GM21360 (cell line): ENCODE data around the gene ADCY7.

Source experiments
- ATAC-seq: cut with Tn5 transposase; IDR thresholded peaks from one replicate; pipeline ENCODE4 v1.9.1; 2021; ENCODE audit warnings: mild to moderate bottlenecking, moderate library complexity; ENCODE audit not compliant: unreplicated experiment

ADCY7 gene

DNA sequence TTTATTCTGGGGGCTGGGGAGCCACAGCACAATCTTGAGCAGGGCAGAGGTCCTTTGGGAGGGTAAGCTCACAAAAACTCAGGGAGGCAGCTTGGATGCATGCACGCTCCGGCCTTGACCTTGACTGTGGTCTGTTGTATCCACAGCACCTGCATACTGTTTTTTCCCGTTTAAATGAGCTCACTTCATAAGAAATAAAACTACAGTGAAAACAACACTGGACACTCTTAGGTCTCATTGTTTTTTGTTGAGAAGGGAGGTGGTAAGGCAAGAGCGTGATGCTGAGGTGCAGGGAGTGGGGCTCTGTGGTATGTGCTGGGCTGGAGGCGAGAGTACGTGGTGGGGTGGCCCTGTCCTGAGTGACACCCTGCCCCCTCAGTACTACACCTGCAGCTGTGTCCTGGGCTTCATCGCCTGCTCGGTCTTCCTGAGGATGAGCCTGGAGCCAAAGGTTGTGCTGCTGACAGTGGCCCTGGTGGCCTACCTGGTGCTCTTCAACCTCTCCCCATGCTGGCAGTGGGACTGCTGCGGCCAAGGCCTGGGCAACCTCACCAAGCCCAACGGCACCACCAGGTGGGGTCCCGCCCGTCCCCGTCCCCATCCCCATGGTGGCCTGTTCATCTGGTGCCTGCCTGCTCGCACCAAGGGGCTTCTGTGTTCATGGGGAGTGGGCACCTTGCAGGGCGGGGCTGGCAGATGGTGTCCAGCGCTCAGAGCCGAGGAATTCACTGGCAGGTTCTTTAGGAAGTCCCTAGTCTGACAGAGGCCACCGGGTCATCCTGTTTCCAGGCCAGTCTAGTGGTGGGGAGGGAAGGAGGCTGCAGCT, 44.2 kb downstream of the ADCY7 start:
- no peak for ATAC-seq

DNA sequence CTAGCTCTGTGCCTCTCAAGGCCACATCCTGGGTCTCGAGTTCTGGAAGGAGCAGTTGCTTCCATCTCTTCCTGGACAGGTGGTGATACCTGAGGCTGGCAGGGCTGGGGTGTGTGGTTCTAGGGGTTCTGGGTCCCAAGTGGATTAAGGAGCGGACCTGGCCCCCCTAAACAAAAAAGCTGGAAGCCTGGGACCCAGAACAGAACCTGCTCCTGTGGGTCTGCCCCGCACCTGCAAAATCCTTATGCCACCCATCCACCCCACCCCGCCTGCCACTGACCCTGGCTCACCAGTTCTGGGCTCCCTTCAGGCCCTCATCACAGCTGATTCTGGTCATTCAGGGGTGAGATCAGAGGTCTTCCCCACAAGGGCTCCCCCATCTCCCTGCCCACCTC, 44.8 kb downstream of the ADCY7 start:
- no peak for ATAC-seq

DNA sequence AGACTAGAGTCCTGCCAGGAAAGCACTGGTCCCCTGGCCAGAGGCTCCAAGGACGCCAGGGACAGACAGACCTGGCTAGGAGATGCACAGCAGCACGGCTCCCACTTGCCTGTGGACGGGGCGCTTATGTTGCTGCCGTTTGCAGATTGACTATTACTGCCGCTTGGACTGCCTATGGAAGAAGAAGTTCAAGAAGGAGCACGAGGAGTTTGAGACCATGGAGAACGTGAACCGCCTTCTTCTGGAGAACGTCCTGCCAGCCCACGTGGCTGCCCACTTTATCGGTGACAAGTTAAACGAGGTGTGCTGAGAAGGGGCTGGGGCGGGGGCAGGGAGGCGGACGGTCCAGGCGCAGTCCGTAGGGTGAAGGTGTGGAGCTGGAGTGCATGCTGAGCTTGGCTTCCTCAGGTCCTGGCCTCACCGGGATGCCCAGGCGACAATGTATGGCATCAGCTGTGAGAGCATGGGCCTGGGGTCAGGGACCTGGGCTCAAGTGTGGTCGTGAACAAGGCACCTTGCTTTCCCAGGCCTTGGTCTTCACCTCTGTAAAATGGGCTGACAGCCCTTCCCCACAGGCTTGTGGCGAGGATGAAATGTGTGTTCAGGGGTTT, 45.6 kb downstream of the ADCY7 start:
- no peak for ATAC-seq

DNA sequence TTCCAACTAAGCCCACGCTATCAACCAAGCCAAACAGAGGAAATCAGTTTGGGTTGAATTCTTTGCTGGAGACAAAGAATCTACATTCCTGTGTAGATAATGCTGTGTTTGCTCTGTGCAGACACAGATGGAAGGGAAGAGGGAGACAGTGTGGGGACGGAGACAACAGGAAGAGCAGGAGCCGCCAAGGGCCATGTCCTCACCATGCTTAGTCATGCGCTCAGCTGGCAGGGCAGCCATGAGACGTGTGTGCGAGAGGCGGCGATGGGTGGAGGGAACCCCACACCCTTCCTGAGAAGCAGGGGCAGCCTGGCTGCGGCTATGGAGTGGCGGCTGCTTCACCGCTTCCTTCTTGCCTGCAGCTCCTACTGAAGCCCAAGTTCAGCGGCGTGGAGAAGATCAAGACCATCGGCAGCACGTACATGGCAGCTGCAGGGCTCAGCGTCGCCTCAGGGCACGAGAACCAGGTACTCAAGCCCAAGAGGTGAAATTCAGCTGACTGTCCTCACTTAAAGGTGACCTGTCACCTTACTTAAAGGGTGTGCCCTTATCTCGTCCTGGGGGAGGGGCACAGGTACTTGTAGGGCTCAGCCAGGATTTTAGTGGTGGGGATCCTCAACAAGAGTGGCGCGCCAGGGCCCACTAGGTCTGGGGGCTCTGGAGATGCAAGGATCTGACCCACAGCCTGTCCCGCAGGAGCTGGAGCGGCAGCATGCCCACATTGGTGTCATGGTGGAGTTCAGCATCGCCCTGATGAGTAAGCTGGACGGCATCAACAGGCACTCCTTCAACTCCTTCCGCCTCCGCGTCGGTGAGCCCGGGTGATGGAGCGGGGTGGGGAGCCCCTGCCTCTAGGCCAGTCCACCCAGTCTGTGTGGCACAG, 47.5 kb downstream of the ADCY7 start:
- no peak for ATAC-seq

- ATAC-seq = no peak
Measured at GRCh38 chr16:50314665-50315064, 48.3 kb downstream of the ADCY7 start.

GRCh38 chr16:50315346-50315997, 49.1 kb downstream of the ADCY7 start:
- no peak for ATAC-seq

DNA sequence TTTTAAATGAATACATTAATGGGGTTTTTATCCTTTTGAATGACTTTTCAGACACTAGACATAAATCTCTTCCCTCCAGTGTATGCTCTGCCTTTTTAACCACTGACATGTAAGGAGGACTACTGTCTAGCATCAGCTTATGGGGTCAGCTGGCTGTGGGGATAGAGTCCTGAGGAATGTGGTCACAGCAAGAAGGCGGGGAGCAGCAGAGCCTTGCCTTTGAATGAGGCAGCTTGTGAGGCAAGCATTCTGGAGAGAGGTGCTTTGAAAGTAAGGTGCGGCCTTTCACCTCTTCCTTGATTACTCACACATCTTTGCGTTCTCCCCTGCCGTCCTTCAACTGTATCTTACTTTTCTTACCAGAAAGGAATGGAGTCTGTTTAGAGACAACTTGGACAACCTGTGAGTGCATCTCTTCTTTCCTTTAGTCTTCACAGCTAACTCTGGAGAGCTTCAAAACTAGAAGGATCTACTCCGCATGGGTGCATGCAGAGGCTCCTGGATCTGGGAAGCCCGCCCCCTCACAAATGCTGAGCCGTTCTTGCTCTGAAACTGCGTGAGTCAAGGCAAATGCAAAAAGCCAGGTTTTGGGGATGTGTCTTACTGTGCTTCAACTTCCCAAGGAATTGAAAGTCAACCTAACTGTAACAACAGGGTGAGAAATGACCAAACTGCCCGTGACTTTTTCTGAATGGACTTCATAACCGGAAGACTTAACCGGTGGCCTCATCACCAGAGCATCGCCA, 49.9 kb downstream of the ADCY7 start:
- no peak for ATAC-seq

DNA sequence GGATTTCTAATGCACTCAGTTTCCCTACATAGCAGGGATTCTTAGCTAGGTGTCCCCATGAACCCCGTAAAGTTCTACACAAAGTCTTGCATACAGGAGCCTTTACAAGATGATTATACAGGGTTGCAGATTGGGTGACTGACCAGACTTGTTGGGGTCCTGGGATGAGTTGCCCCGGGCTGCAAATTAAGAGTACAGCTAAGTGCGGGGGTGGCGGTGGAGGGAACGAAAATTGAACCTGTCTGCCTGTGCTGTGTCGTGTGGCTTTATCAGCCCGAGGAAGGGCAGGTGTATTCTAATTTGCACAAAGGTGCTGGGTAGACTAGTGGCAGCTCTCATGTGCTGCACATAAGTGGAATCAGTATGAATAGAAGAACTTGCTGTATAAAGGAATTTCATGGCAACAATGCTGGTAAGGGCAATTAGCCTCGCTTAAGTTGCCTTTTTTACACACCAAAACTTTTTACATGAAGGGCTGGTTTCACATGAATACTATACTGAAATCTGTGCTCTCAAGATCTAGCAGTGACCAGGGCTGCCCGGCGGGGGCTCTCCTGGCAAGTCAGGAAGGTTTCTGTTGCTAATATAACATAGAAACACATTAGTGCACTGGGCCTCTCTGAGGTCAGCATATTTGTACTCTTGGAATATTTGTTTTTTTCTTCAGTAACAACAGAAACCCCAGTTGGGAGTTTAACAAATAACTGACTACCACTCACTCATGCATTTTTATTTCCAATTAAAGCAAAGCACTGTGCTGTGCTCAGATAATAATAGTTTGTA, 50.7 kb downstream of the ADCY7 start:
- ATAC-seq = no peak

- ATAC-seq = no peak
Measured at GRCh38 chr16:50318796-50319578, 52.6 kb downstream of the ADCY7 start.

DNA sequence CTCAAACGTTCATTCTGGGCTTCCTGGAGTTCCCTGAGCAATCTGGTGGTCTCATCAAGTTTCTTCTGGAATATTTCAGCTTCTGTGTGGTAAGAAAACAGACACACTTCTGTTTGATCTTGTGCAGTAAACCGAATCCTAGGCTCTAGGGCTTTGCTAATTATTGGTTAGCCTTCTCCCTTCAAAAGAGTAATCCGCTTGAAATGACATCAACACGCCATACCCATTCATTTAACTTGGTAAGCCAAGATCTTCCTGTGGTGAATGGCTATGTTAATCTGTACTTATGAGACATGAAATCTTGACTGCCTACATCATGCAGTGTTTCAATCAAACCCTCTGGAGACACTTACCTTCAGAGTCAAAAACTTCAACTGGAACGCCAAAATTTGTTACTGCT, 54.0 kb downstream of the ADCY7 start:
- ATAC-seq = no peak

GRCh38 chr16:50322333-50322732, 56.0 kb downstream of the ADCY7 start:
- ATAC-seq = no peak

DNA sequence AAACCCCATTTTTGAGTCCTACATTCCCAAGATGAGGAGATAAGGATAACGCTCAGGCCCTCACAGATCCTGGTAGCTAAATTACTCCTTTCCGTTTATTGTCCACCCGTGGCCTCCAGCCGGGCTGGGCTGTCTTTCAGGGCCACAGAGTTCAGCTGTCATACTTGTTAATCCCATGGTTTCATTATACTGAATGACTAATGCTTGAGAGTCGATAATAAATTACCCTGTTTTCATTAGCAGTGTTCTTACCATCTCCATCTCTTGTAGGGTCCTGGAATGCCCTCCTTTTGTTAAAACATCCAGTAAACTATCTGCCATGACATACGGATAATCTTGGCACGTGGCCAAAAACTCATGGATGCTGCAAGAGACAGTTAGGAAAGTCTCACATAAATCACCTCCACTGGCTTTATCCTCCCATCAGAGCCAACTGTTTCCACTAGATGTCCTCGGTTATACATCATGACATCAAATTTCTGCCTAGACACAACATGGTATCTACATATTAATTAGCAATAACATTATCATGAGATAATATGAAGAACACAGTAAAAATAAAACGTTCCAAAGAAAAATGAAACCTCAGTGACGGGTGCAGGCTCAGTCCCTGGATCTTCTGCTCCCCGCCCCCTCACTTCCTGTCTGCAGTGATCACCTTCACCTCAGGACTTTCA, 57.1 kb downstream of the ADCY7 start:
- ATAC-seq = no peak

DNA sequence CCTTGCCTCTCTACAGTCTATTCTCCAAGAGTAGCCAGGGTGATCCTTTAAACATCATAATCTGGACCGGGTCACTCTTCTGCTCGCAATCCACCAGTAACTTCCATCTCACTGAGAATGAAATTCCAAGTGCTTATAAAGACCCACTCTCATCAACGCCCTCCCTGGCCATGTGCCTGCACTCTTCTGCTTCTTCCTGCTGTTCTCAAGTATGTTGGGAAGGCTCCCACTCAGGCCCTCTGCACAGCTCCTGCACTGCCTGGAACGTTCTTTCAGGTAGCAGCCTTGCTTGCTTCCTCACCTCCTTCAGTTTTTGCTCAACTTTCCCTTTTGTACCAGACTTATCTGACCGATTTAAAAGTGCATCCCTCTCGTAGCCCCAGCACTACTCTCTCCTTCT, 58.0 kb downstream of the ADCY7 start:
- ATAC-seq = no peak

DNA sequence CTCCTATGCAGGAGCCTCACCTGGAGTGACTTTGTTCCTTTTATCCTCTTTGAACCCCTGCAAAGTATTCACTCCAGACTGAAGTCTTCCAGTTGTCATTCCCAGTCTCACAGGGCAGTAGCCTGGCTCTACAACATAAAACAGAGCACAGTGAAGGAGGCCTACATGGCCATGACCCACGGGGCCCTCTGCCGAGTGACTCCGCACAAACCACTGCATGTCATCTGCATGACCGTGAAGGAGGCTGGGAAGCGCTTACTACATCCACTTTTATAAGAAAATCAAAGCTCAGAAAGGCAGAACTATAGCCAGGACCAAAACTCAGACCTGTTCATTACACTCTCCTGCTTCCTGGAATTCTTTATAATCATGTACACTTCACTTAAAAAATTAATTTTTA, 59.9 kb downstream of the ADCY7 start:
- ATAC-seq = no peak

DNA sequence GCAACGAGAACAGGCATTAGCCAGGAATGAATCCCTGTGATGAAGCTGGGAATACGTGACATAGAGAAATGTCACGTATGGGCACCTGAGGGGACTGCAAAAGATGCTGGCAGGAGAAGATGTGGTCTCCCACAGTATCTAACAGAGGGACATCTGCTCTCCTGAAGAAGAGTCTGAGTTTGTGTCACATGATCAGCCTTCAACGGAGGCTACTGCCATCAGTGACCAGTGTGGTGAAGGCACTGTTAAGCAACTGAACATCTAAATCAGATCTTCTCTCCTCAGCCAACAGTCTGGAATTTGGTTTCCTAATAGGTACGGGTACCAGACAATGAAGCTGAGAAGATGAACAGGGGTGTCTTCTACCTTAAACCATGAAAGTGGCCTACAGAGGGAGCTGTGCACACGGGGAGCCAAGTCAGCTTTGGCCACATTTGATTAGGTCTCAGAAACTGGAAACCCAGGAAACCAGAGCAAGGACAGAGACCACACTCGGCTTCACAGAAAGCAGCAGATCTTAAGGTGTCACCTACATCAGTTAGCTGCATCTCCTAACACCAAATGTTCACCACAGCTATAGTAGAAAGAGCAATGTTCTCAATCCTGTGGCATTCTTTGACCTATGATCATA, 60.6 kb downstream of the ADCY7 start:
- ATAC-seq = peak; percentile 76

GRCh38 chr16:50329446-50330189, 63.3 kb downstream of the ADCY7 start:
- ATAC-seq = no peak

- no peak for ATAC-seq
Measured at GRCh38 chr16:50331570-50331969, 65.2 kb downstream of the ADCY7 start.
